ENCODE results near the gene RALY.

DNA sequence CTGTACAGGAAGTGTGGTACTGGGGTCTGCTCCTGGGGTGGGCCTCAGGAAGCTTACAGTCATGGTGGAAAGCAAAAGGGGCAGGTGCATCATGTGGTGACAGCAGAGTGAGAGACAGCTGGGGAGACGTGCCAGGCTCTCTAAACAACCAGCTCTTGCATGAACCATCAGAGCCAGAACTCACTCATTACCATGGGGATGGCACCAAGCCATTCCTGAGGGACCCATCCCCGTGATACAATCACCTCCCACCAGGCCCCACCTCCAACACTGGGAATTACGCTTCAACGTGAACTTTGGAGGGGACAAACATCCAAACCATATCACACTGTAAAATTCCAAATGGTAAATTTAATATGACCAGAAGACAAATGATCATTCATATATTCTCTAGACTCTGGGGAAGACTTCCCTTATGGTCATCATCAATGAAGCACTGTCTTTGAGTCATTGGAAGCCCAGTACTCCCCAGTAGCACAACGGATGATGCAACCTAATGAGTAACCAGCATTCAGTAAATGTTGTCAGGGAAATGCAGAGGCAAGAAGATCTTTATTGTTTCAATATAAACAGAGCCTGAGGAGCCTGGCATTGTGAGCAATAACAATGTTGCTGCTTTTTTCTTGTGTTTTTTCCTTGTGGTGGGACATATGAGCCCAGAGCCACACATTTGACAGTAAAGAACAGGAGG lies 48.2 kb upstream of the RALY start:
- TF ChIP-seq, protein P1, sequence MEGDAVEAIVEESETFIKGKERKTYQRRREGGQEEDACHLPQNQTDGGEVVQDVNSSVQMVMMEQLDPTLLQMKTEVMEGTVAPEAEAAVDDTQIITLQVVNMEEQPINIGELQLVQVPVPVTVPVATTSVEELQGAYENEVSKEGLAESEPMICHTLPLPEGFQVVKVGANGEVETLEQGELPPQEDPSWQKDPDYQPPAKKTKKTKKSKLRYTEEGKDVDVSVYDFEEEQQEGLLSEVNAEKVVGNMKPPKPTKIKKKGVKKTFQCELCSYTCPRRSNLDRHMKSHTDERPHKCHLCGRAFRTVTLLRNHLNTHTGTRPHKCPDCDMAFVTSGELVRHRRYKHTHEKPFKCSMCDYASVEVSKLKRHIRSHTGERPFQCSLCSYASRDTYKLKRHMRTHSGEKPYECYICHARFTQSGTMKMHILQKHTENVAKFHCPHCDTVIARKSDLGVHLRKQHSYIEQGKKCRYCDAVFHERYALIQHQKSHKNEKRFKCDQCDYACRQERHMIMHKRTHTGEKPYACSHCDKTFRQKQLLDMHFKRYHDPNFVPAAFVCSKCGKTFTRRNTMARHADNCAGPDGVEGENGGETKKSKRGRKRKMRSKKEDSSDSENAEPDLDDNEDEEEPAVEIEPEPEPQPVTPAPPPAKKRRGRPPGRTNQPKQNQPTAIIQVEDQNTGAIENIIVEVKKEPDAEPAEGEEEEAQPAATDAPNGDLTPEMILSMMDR (IDR thresholded peaks at IDR 0.05) = no peak
- TF ChIP-seq, protein P2, sequence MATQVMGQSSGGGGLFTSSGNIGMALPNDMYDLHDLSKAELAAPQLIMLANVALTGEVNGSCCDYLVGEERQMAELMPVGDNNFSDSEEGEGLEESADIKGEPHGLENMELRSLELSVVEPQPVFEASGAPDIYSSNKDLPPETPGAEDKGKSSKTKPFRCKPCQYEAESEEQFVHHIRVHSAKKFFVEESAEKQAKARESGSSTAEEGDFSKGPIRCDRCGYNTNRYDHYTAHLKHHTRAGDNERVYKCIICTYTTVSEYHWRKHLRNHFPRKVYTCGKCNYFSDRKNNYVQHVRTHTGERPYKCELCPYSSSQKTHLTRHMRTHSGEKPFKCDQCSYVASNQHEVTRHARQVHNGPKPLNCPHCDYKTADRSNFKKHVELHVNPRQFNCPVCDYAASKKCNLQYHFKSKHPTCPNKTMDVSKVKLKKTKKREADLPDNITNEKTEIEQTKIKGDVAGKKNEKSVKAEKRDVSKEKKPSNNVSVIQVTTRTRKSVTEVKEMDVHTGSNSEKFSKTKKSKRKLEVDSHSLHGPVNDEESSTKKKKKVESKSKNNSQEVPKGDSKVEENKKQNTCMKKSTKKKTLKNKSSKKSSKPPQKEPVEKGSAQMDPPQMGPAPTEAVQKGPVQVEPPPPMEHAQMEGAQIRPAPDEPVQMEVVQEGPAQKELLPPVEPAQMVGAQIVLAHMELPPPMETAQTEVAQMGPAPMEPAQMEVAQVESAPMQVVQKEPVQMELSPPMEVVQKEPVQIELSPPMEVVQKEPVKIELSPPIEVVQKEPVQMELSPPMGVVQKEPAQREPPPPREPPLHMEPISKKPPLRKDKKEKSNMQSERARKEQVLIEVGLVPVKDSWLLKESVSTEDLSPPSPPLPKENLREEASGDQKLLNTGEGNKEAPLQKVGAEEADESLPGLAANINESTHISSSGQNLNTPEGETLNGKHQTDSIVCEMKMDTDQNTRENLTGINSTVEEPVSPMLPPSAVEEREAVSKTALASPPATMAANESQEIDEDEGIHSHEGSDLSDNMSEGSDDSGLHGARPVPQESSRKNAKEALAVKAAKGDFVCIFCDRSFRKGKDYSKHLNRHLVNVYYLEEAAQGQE (IDR thresholded peaks at IDR 0.05; ENCODE audit: insufficient read depth in 1 of 2, low read depth in 2 of 2, low read length in 1 of 2) = no peak
